ENCODE measurements around the gene APOE.

DNA sequence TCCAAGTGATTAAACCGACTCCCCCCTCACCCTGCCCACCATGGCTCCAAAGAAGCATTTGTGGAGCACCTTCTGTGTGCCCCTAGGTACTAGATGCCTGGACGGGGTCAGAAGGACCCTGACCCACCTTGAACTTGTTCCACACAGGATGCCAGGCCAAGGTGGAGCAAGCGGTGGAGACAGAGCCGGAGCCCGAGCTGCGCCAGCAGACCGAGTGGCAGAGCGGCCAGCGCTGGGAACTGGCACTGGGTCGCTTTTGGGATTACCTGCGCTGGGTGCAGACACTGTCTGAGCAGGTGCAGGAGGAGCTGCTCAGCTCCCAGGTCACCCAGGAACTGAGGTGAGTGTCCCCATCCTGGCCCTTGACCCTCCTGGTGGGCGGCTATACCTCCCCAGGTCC, 2.0 kb downstream of the APOE start:
- TF ChIP-seq POLR2A (IDR thresholded peaks at IDR 0.05) = no peak
- no peak for TF ChIP-seq CTCF (IDR thresholded peaks at IDR 0.05)
- TF ChIP-seq POLR2AphosphoS5 (IDR thresholded peaks at IDR 0.05) = no peak
